Heart left ventricle (tissue), 16 donors: Measurements from ENCODE around the gene SLC2A8. TPM values are rescaled to one million over a fixed set of nuclear protein-coding genes. Genes with fewer than 3 reads are reported as not detected.

Experiments
- ATAC-seq, 4 donors: fragments of 200-7000 bp; cut with Tn5 transposase; one replicate each; pipeline ENCODE4 v1.9.1; 2020 to 2022; ENCODE audit warnings: moderate library complexity in 4 of 4, mild to moderate bottlenecking in 3 of 4, moderate number of reproducible peaks in 1 of 4
- DNase-seq, 5 donors: peaks; one replicate each; pipeline ENCODE4 v3.0.0-alpha.2; 2020
- H3K27ac ChIP-seq, 12 donors: fragments of 200-600 bp; sonication (generic) in 4 of 12; one replicate each; pipeline versions ENCODE4 v1.5.0 to v1.8.0; 2016 to 2022; ENCODE audit warnings: mild to moderate bottlenecking in 2 of 12
- H3K27me3 ChIP-seq, 9 donors: fragments of 200-600 bp; sonication (generic) in 2 of 9; one replicate each; pipeline versions ENCODE4 v1.5.1 to v1.8.0; 2016 to 2022; ENCODE audit warnings: mild to moderate bottlenecking in 3 of 9
- H3K36me3 ChIP-seq, 9 donors: fragments of 200-600 bp; sonication (generic) in 2 of 9; one replicate each; pipeline versions ENCODE4 v1.5.0 to v1.8.0; 2018 to 2022; ENCODE audit warnings: mild to moderate bottlenecking in 2 of 9
- H3K4me1 ChIP-seq, 12 donors: fragments of 200-600 bp; sonication (generic) in 4 of 12; one replicate each; pipeline versions ENCODE4 v1.5.0 to v1.8.0; 2016 to 2022; ENCODE audit warnings: mild to moderate bottlenecking in 3 of 12
- H3K4me3 ChIP-seq, 12 donors: fragments of 200-600 bp; sonication (generic) in 4 of 12; one replicate each; pipeline versions ENCODE4 v1.5.0 to v1.8.0; 2017 to 2022; ENCODE audit warnings: mild to moderate bottlenecking in 9 of 12, moderate library complexity in 4 of 12
- H3K9me3 ChIP-seq, 12 donors: fragments of 200-600 bp; sonication (generic) in 4 of 12; one replicate each; pipeline versions ENCODE4 v1.5.0 to v1.8.0; 2016 to 2022; ENCODE audit warnings: mild to moderate bottlenecking in 1 of 12
- CTCF ChIP-seq, 12 donors: fragments of 200-600 bp; sonication (generic) in 4 of 12; IDR thresholded peaks; one replicate each; pipeline versions ENCODE4 v1.5.0 to v1.8.0; 2018 to 2022; ENCODE audit warnings: antibody characterized with exemption in 12 of 12, mild to moderate bottlenecking in 5 of 12
- POLR2A ChIP-seq, 2 donors: fragments of 450-650 bp; IDR thresholded peaks; one replicate each; pipeline ENCODE4 v1.6.1; 2017; ENCODE audit warnings: antibody characterized with exemption in 2 of 2, mild to moderate bottlenecking in 2 of 2, moderate library complexity in 2 of 2
- WGBS, 4 donors: extraction: QIAGEN DNeasy Blood & Tissue Kit in 2 of 4; methylation state at CpG; one replicate each; pipeline versions ENCODE4 v1.1.5 to v1.1.7; 2013 to 2018; 5-methylcytosine and 5-hydroxymethylcytosine counted together
- intact Hi-C, 10 donors: fragments of 100-400 bp; cut with DNase I; formaldehyde crosslinking; loops; one replicate each; pipeline versions ENCODE4 v1.11.1 to v1.14.2; 2022
- polyA plus RNA-seq, 2 donors: library from polyadenylated mRNA; stranded (reverse); fragments of 200-250 nt; gene quantifications; one replicate each; pipeline ENCODE4 v1.2.3, GENCODE V29; 2013
- total RNA-seq, 9 donors: library from RNA; depleted of rRNA in 2 of 9; stranded (reverse); fragments of >200 nt in 2 of 9; fragmentation: NEBNext Ultra II Directional in 3 of 9; extraction: Animal tissue kit (Norgen Biotek cat#: 25700) in 3 of 9; gene quantifications; one replicate each; pipeline versions ENCODE4 v1.1.0 to v1.2.4, GENCODE V29; 2016 to 2023
- donor health status: ischemic (EF 13 %, LVEDD 7.1; RV severe dilation, severe dysfunction).
- donor health status: healthy with polysubstance abuse.
- donor health status: DM: no; HTN: yes; CAD: no.
- donor health status: DM: no; HTN: no; CAD: no.
- donor health status: ischemic (EF 25% LVEDD 6.9; RV normal size, moderate dysfunction).
- donor health status: ischemic (EF 25% LVEDD 5.7; RV mildly dilated, moderate dysfunction).
- donor health status: healthy.
- donor health status: DM: yes; HTN: yes; CAD: no.
- donor health status: ischemic (EF 35%, LVEDD 5.7; RV mildly dilated, moderate dysfunction).
- donor health status: nonischemic (EF 11% LVEDD 7.7; RV severe dilation, severe dysfunction).
- donor health status: DM: yes; HTN: yes; CAD: no.
- donor health status: PGD.
- donor health status: ischemic (EF 29% LVEDD 5.4; RV normal size, mild dysfunction).
- donor health status: nonischemic (EF 23%, LVEDD 6.1; RV moderate dilation, normal function).

Gene SLC2A8
- total and polyA plus RNA-seq, 11 donors = 12.1 to 25.0 (median 15.6) TPM

- intact Hi-C loops = no loop called here
- peaks cover 0 to 54% (median 8%) of the 10 kb centered on the region in 9 donors for H3K36me3 ChIP-seq
- DNase-seq = no peak
- no peaks in the 10 kb centered on the region for H3K9me3 ChIP-seq
- H3K4me1 ChIP-seq = peaks cover 0 to 20% (median 0%) of the 10 kb centered on the region in 12 donors
- TF ChIP-seq POLR2A (IDR thresholded peaks at IDR 0.05) = no peak
- no peak for TF ChIP-seq CTCF (IDR thresholded peaks at IDR 0.05)
- no peak overlapping the region for H3K4me3 ChIP-seq
- peaks cover 0 to 4% (median 0%) of the 10 kb centered on the region in 9 donors for H3K27me3 ChIP-seq
- H3K27ac ChIP-seq = peak overlapping the region in 1 of 12 donors; percentile 55
- ATAC-seq = no peak
- WGBS, 4 donors = 55 to 71% (median 66%) methylated on average over 6 of the region's 6 CpGs
Measured at GRCh38 chr9:127388856-127389238, 8.1 kb upstream of the SLC2A8 start.

GRCh38 chr9:127389381-127390247, 7.4 kb upstream of the SLC2A8 start:
- H3K27me3 ChIP-seq = peaks cover 0 to 4% (median 0%) of the 10 kb centered on the region in 9 donors
- TF ChIP-seq CTCF (IDR thresholded peaks at IDR 0.05) = no peak
- no peak for TF ChIP-seq POLR2A (IDR thresholded peaks at IDR 0.05)
- no peak overlapping the region for H3K27ac ChIP-seq
- intact Hi-C loops = loop anchor here in 3 of 10 donors (10.0 kb wide), 3 partner anchors 75 to 165 kb away; no protein-coding TSS in a partner anchor
- peaks cover 0 to 20% (median 0%) of the 10 kb centered on the region in 12 donors for H3K4me1 ChIP-seq
- peak in 1 of 5 donors; percentile 20 for DNase-seq
- H3K36me3 ChIP-seq = peaks cover 0 to 55% (median 8%) of the 10 kb centered on the region in 9 donors
- no peak overlapping the region for H3K4me3 ChIP-seq
- ATAC-seq = no peak
- no peaks in the 10 kb centered on the region for H3K9me3 ChIP-seq
- WGBS, 4 donors = 84 to 89% (median 87%) methylated on average over 4 of the region's 4 CpGs

DNA sequence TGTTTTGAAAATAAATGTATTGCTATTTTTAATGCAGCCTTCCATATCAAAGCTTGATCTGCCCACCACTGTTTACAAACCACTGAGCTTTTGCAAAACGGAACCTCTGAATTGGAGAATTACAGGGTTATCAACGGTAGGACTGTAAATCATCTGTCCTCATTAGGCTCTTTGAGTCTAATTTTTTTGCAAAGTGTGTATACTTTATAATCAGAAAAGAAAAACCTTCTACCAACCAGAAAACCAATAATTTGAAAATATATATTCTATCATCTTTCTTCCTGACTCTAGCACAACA, 6.8 kb upstream of the SLC2A8 start:
- Histone ChIP-seq H3K4me3 (no peak overlapping the region), H3K9me3 (no peaks in the 10 kb centered on the region), H3K36me3 (peaks cover 0 to 55% (median 8%) of the 10 kb centered on the region in 9 donors), H3K27ac (no peak overlapping the region), H3K27me3 (peaks cover 0 to 4% (median 0%) of the 10 kb centered on the region in 9 donors), H3K4me1 (peaks cover 0 to 20% (median 0%) of the 10 kb centered on the region in 12 donors)
- TF ChIP-seq CTCF (IDR thresholded peaks at IDR 0.05) (no peak), POLR2A (IDR thresholded peaks at IDR 0.05) (no peak)
- intact Hi-C loops = loop anchor here in 3 of 10 donors (10.0 kb wide), 3 partner anchors 75 to 165 kb away; no protein-coding TSS in a partner anchor
- ATAC-seq (no peak), DNase-seq (no peak)
- WGBS, 4 donors = 79 to 86% (median 84%) methylated on average over 2 of the region's 2 CpGs

DNA sequence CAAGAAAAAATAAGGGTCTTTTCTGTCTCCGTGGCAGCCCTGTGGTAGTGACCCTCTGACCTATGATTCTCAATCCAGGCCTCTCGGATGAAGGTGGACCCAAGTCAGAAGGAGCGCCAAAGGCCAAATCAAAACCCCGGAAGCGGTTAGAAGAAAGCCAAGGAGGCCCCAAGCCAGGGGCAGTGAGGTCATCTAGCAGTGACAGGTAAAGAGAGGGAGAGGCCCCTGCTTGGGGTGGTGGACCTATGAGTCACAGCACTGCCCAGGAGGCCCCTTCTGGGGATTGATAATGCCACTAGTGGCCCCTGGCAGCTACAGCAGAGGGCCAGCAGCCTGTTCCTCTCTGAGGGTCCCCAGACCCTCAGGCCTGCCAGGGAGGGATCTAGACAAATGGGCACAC, 6.4 kb upstream of the SLC2A8 start:
- Histone ChIP-seq H3K27me3 (peaks cover 0 to 4% (median 0%) of the 10 kb centered on the region in 9 donors), H3K27ac (no peak overlapping the region), H3K4me1 (peaks cover 0 to 20% (median 0%) of the 10 kb centered on the region in 12 donors), H3K36me3 (peaks cover 0 to 55% (median 8%) of the 10 kb centered on the region in 9 donors), H3K4me3 (no peak overlapping the region), H3K9me3 (no peaks in the 10 kb centered on the region)
- intact Hi-C loops = loop anchor here in 3 of 10 donors (10.0 kb wide), 3 partner anchors 76 to 166 kb away; no protein-coding TSS in a partner anchor
- no peak for ATAC-seq
- no peak for TF ChIP-seq CTCF (IDR thresholded peaks at IDR 0.05)
- no peak for TF ChIP-seq POLR2A (IDR thresholded peaks at IDR 0.05)
- WGBS, 4 donors = 80 to 87% (median 84%) methylated on average over 5 of the region's 5 CpGs
- peak in 1 of 5 donors; percentile 20 for DNase-seq
